GM21529 (cell line): ENCODE data around the gene GULP1.
"Not testable (repeated sequence)": the region's sequence is repeated elsewhere in the genome, so short reads cannot be mapped to it uniquely, and the experiment has no call there.

Experiments
- ATAC-seq: cut with Tn5 transposase; IDR thresholded peaks from one replicate; pipeline ENCODE4 v1.9.1; 2021; ENCODE audit not compliant: unreplicated experiment

The GULP1 gene

DNA sequence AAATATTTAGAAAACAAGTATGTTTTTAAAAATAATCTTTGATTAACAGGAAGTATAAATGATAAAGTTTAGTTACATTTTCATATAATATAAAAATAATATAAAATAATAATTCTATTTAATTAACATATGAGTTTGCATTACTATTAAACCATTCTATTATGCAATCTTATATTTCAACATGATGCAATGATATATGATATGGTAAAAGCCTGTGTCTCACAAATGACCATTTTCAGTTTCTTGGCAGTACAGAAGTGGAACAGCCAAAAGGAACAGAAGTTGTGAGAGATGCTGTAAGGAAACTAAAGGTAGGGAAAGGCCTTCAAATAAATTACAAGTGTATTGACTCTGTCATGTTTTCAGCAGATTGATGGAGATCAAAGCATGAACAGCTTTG lies 230.8 kb downstream of the GULP1 start:
- ATAC-seq, result no peak

DNA sequence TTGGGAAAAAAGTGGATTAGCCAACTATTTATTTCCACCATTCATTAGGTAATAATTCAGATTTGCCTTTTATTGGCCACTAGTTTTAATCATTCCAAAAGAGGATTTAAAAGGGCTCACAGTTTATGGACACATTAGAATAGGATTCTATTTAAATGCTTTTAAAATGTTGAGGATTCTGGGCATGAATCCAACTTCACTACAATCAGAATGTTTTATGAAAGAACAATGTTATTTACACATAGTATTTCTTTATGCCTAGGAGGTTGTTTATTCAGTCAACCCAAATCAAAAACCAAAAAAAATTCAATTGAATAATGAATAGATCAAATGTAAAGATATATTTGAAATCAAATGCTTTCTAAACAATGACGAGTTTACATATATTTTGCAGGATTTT lies 232.2 kb downstream of the GULP1 start:
- no peak for ATAC-seq

DNA sequence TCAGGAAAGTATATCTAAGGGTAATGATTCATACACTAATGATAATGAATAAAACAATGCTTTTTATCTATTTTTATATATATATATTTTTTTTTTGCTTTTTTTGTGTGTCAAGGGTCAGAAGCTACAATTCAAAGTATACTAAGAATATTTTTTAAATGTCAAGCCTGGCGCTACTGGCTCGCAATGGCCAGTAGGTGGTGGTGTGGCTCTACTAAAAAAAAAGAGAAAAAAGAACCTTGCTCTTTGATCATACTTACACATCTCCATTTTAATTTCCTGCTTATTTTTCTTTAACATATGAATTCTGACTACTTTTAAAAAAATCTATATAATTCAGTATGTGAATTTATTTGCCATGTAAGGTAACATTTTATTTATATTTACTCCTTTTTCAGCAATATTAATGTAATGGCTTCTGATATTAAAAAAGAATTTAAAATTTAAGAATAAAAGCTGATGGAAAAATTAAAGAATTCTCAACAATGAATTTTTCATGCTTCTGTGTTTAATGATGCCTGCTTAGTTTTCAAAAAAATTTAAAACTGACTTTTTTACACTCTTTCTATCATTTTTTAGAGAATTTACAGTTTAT lies 232.9 kb downstream of the GULP1 start:
- ATAC-seq, result peak; percentile 78

DNA sequence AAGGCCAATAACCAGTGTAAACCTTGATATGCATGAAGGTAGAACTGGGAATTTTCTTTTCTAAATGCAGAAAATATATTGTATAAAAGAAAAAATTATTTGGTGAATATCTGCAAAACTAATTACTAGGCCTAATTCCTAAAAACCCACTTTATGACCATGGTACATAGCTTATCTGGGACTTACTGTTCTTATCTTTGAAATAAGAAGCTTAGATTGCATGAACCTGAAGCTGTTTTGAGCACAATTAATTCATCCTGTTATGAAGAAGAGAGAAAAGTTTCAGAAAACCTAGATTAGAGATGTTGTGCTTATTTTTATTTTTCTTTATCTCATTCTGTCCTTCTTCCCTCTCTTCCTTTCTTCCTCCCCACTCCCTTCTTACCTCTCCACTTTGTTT lies 235.0 kb downstream of the GULP1 start:
- no peak for ATAC-seq

DNA sequence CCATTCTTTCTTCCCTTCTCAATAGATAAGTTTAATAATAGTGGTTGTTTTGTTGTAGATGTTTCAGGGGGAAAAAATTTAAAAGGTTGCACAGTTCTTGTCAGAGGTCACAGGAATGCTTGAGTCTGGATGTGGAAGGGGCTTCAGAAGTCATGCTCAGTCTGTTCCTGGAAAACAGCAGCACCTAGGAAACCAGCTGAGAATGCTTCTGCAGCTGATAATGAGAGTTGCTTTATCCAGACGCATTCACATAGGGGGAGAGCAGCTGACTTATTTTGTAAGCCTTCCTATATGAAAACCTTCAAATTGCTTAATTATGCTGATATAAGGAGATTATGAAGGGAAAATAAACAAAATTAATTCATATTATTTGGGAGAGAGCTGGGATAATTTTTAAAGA lies 235.5 kb downstream of the GULP1 start:
- no peak for ATAC-seq

DNA sequence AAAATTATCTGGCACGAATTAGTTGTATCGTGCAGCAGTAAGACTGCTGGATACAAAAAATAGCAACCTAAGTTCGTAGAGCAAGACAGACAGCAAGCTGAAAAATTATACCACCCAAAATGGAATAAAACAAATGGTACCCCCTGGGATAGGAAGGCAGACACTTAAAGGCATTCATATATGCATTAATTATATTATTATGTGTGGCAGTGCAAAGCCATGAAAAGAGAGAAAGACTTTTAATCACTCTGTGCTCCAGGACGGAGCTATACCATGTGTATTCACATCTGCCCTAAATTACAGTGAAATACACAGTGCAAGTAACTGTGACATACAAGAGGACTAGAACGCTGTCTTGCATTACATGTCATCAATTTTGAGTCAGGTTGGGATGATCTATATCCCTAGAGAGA lies 235.9 kb downstream of the GULP1 start:
- no peak for ATAC-seq

DNA sequence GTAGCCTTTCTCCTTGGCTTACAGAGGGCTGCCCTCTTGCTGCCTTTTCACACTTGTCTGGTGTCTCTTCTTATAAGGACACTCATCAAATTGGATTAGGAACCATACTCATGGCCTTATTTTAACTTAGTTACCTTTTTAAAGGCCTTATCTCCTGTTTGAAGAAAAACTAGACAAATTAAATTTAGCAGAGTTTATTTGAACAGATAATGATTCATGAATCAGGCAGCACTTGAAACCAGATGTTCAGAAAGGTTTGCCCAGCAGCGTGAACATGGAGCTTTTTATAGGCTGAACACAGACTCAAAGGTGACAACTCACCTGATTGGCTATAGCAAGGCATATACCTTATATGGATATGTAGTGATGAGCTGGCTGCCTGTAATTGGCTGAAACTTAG lies 238.0 kb downstream of the GULP1 start:
- no peak for ATAC-seq

DNA sequence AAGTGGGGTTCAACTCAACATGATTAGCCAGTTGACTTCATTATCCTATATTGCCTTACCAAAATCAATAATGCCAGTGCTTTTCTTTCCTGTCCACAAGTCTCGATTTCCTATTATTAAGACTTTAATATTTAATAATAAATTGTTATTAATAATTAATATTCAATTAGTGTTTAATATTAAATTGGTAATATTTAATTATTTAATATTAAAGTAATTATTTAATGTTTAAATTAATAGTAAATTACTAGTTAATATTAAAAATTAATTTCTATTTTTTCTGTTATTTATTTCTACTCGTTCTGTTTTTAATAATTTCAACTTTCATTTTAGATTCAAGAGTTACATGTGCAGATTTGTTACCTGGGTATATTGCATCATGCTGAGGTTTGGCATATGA lies 243.2 kb downstream of the GULP1 start:
- ATAC-seq, result no peak

DNA sequence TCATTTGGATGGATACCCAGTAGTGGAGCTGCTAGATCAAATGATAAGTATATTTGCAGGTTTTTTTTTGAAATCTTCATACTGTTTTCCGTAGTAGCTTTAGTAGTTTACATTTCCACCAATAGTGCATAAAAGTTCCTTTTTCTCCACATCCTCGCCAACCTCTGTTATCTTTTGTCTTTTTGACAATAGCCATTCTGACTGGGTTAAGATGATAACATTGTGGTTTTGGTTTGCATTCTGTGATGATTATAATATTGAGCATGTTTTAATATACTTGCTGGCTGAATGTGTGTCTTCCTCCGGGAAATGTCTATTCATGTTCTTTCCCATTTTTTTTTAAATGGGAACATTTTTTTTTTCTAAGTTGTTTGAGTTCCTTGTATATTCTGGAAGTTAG lies 260.0 kb downstream of the GULP1 start:
- no peak for ATAC-seq

DNA sequence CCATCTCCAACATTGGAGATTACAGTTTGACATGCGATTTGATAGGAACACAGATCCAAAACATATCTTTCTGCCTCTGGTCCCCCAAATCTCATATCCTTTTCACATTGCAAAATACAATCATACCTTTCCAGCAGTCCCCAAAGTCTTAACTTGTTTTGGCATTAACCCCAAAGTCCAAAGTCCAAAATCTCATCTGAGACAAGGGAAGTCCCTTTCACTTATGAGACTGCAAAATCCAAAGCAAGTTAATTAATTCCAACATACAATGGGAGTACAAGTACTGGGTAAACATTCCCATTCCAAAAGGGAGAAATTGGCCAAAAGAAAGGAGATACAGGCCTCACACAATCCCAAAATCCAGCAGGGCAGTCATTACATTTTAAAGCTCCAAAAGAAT lies 265.4 kb downstream of the GULP1 start:
- no peak for ATAC-seq

DNA sequence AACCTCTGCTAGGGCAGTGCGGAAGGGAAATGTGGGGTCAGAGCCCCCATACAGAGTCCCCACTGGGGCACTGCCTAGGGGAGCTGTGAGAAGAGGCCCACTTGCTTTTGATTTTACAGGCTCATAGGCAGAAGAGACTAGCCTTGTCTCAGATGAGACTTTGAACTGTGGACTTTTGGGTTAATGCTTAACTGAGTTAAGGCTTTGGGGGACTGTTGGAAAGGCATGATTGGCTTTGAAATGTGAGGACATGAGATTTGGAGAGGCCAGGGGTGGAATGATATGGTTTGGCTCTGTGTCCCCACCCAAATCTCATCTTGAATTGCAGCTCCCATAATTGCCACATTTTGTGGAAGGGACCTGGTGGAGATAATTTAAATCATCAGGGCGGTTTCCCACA lies 267.8 kb downstream of the GULP1 start:
- not testable (repeated sequence) for ATAC-seq

DNA sequence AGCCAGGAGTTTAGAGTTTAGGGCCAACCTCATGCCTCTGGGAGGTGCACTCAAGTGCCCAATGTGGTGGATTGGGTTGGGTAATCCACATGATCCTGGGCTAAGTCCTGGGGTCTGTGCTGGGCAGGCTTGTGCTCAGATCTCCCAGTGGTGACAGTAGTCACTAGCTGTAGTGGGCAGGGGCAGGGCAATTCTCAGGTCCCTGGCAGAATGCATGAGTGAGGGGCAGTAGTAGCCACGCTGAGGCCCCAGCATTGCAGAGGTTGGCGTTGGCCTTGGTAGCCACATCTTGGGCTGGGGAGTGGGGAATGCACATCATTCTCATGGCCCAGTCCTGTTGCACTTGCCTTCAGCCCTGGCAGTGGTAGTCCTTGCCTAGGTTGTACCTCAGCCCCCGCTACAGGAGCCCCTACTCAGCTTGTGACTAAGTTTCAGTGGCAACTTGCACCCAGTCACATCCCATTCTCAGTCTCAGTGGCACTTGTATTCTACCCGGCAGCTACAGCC lies 269.9 kb downstream of the GULP1 start:
- ATAC-seq, result no peak

DNA sequence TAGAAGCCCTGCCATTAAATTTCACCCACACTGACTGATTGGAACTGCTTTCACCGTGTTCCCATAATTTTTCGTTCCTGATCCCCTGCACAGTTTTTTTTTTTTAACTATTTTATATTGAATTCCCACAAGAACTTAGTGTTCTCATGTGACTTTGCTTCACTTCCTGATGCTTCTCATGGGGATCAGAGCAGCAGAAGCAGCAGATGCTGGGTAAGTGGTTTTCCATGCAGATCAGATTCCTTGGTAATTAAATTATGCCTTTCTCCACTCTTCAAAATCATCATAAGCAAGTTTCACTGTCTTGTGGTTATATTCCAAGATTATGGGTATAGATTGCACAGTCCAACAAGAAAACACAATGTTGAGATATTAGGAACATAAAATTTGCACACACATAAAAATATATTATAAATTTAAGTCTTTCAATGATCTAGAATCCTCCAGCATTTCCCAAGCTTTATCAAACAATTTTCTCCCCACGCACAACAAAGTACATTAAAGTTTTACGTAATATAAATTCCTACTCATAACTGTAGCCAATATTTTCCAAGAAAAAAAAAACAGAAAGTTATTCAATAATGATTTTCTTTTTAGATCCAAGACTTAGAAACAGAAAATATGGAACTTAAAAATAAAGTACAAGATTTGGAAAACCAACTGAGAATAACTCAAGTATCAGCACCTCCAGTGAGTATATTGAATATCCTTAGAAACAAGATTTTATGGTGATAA lies 277.9 kb downstream of the GULP1 start:
- no peak for ATAC-seq

DNA sequence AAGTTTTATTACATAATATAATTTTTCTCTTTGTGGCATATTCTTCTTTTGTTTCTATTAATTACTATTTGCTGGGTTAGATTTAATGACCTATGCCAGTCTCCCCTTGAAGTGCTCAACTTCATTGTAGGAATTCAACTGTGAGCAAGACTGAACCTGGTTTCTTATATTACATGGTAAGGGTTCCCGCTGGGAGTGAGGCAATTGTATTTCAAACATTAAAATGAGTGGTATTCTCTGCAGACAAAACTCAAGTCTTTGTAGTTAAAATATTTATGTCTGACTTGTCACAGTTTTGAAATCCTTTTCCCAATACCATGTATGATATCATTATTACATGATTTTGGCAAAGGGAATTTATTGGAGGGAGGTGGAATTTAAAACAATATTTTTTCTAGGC lies 278.7 kb downstream of the GULP1 start:
- no peak for ATAC-seq

DNA sequence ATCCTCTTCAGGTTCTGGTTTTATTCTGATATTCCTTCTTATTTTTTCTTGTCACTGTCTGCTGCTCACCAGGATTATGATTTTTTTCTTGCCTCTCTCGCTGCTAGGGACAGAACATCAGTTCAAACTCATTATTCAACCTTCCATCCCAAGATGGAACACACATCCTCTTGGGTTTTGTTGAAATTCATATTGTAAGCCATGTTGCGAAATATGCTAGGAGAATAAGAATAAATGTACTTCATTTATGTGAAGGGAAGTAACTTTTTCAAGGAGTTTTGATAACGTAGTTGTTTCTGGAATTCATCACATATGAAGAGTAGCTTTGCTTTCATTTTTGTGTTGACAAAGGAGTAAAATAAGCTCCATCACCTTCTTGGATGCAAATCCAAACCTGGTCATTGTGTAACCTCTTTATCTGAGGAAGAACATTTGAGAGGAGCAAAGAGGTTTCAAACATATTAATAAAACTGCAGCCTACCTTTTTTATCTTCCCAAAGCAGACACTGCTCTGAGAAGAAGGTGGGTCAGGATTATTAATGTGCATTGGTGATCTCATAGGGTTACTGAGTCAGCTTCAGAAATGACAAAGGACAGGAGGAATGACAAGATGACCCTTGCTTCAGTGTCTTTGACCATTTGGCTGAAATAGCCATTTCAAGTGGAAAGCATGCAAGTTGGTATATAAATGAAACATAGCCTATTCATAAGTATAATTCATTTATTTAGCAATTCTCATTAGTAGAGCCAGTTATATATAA lies 280.0 kb downstream of the GULP1 start:
- no peak for ATAC-seq

DNA sequence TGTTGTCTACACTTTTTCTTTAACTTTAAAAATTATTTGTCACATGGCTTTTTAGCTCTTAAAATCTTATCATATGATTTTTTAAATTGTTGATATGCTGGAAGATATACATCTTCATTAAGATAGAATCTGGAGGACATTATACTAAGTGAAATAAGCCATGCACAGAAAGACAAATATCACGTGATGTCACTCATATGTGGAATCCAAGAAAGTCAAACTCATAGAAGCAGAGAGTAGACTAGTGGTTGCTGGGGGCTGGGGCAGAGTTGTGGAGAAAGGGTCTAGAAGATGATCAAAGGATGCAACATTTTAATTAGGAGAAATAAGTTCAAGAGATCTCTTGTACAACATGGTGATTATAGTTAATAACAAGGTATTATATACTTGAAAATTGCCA lies 280.9 kb downstream of the GULP1 start:
- ATAC-seq, result no peak

DNA sequence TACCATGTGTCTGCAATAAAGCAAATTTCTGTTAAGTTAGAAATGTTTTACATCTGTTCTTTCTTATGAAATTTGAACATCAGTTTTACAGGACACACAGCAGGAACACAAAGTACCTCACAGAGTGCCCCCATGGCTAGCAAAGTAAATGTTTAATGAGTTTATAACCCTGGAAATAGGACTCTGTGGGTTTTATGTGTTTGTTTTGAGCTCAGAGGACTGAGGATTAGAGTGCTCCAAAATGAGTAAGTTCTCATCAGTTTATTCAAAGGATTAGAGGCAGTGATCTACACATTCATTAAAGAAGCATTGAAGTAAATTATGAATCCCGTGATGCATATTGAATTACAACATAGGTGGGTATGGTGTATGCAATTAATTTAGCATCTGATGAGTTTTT lies 281.8 kb downstream of the GULP1 start:
- ATAC-seq, result no peak

DNA sequence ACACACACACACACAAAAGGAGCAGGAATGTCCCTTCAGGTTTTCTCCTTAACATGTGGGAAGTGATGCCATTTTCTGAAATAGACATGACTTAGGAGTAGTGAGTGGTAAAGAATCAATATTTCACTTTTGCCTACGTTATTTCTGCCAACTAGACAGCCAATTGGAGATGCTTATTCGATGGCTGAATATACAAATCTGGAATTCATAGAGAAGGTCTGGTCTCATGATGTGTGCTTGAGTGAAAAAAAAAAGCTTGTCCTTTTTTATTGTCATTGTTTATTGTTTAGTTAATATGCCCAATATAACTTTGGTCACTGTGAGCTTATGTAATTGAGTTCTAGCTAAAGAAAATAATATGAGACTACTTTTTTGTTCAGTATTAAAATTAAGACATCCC lies 284.3 kb downstream of the GULP1 start:
- no peak for ATAC-seq

DNA sequence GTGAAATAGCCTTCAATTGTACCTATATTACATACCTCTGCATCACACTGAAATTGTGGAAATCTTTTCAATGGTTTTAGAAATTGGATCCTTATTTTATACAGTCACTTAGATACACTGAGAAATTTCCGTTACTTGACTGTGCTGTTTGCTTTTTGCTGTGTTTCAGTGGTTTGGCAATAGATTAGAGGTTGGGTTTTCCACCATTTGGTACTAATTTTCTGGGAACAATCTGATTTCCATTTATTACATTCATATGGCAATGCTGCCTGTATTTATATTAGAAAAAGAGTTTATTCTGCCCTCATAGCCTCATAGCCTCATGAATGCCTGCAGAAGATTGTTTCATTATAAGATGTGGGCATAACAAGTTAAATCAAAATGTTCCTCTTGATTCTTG lies 285.0 kb downstream of the GULP1 start:
- ATAC-seq, result no peak

DNA sequence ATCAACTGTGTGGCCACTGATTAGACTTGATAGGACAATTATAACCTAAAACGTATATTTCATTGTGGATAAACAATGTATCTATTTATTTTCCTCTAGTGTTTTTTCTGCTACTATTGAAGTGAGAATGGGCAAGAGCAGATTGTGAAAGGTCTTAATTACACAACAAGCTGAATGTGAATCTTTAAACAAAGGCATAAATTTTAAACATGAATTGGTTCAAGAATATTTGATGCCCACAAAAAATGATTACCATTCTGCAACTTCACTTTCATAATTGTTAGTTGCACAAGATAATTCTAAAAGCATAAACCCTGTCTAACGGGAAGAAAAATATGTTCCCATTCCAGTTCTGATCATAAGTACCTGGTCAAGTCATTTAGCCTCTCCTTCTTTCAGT lies 285.6 kb downstream of the GULP1 start:
- no peak for ATAC-seq

DNA sequence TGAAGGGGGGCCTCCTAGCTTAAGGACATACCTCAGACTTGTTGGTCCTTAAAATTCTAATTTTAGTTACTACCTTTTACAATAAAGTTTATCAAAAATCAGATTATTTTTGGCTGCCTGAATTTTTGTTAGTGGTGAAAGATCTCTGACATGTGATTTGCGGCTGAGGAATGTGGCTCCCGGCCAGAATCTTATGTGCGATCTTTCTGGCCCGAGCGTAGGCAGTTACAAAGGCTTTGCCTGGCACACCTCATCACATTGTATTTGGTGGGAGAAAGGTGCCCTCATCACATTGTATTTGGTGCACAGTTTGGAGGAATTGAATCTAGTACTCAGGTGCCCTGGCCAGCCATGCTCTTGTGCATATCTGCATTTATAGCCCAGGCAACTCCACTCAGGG lies 289.1 kb downstream of the GULP1 start:
- ATAC-seq, result no peak

DNA sequence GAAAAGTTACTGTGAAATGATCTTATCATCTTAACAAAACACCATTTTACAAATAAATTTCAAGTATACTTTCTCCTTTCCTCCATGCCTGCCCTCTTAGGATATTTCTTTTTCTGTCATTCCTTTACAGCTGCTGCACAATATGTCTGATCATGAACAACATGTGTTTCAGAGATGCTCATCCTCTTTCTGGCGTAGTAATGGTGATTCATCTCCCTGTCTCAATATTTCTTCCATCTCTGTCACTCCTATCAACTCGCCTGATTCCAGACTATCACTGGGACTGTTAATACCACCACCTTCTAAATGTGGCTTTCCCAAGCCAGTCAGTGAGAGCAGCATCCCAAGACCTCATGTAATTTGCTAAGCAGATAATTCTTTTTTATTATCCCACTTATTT lies 290.5 kb downstream of the GULP1 start:
- no peak for ATAC-seq
